ENCODE measurements around the gene CAPN10. TPM values are rescaled to one million over a fixed set of nuclear protein-coding genes. Genes with fewer than 3 reads are reported as not detected.

Gene CAPN10
- total RNA-seq, 1 donor from 2014 or later = 24.9 TPM

- Mint-ChIP-seq H3K4me3 (ENCODE audit: unreplicated experiment) (peak overlapping the region; percentile 97), H3K4me1 (ENCODE audit: low read depth, unreplicated experiment) (peaks cover 45% of the 10 kb centered on the region), H3K9me3 (ENCODE audit: unreplicated experiment) (no peaks in the 10 kb centered on the region), H3K27ac (ENCODE audit: unreplicated experiment) (peak overlapping the region; percentile 66), H3K27me3 (ENCODE audit: low read depth, unreplicated experiment) (no peaks in the 10 kb centered on the region), H3K36me3 (ENCODE audit: low read depth, unreplicated experiment) (peaks cover 5% of the 10 kb centered on the region)
- FAIRE-seq = no peak
- H3K79me2 ChIP-seq (ENCODE audit: insufficient read depth, low read length) = peaks cover 71% of the 10 kb centered on the region
- no peak overlapping the region for H2AFZ ChIP-seq (ENCODE audit: low read depth, low read length)
- H3K9me3 ChIP-seq (ENCODE audit: insufficient read depth, low read depth, low read length) = no peaks in the 10 kb centered on the region
- H3K27me3 ChIP-seq (ENCODE audit: insufficient read depth, low read length) = no peaks in the 10 kb centered on the region
- peak overlapping the region; percentile 98 for H3K4me2 ChIP-seq (ENCODE audit: low read length)
- TF ChIP-seq, protein P1, sequence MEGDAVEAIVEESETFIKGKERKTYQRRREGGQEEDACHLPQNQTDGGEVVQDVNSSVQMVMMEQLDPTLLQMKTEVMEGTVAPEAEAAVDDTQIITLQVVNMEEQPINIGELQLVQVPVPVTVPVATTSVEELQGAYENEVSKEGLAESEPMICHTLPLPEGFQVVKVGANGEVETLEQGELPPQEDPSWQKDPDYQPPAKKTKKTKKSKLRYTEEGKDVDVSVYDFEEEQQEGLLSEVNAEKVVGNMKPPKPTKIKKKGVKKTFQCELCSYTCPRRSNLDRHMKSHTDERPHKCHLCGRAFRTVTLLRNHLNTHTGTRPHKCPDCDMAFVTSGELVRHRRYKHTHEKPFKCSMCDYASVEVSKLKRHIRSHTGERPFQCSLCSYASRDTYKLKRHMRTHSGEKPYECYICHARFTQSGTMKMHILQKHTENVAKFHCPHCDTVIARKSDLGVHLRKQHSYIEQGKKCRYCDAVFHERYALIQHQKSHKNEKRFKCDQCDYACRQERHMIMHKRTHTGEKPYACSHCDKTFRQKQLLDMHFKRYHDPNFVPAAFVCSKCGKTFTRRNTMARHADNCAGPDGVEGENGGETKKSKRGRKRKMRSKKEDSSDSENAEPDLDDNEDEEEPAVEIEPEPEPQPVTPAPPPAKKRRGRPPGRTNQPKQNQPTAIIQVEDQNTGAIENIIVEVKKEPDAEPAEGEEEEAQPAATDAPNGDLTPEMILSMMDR (IDR thresholded peaks at IDR 0.05; ENCODE audit: insufficient read depth, low read depth, low read length) = no peak
- TF ChIP-seq EZH2 (IDR thresholded peaks at IDR 0.05; ENCODE audit: insufficient read depth, low read length) = no peak
- no peak for DNase-seq (ENCODE audit: low read depth)
- peaks cover 39% of the 10 kb centered on the region for H3K4me1 ChIP-seq (ENCODE audit: insufficient read depth, low read length)
- peak overlapping the region; percentile 96 for H3K9ac ChIP-seq (ENCODE audit: low read length)
- no peaks in the 10 kb centered on the region for H3K36me3 ChIP-seq (ENCODE audit: insufficient read depth, low read length)
- H3K4me3 ChIP-seq (ENCODE audit: insufficient read depth, low read depth, low read length) = no peak overlapping the region
- H3K27ac ChIP-seq (ENCODE audit: low read depth, low read length) = no peak overlapping the region
- H4K20me1 ChIP-seq (ENCODE audit: insufficient read depth, low read length) = peaks cover 75% of the 10 kb centered on the region
These were observed 2.0 kb upstream of the CAPN10 start for GRCh38 chr2:240584486-240585031.

DNA sequence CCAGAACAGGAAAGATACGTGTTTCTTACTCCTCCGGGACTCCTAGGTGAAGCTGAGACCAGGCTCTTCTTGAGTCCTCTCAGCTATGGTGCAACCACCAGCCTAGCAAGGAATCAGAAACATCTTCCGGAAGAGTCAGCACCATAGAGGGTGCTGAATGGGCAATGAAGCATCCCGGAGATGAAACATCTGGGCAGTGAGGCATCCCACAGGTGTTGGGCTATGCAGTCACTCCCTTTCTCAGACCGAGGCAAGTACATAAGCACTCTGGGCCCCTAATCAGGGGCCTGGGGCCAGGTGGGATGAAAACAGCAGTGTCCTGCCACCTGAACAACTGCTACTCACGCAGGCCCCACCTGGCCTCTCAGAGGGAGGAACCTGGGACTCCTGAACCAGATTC lies 1.4 kb upstream of the CAPN10 start:
- no peaks in the 10 kb centered on the region for H3K9me3 Mint-ChIP-seq (ENCODE audit: unreplicated experiment)
- no peak for TF ChIP-seq EZH2 (IDR thresholded peaks at IDR 0.05; ENCODE audit: insufficient read depth, low read length)
- TF ChIP-seq, protein P1 (IDR thresholded peaks at IDR 0.05; ENCODE audit: insufficient read depth, low read depth, low read length) = no peak
- H3K36me3 ChIP-seq (ENCODE audit: insufficient read depth, low read length) = no peaks in the 10 kb centered on the region
- no peak overlapping the region for H2AFZ ChIP-seq (ENCODE audit: low read depth, low read length)
- FAIRE-seq (no peak), DNase-seq (ENCODE audit: low read depth) (no peak)
- peaks cover 39% of the 10 kb centered on the region for H3K4me1 Mint-ChIP-seq (ENCODE audit: low read depth, unreplicated experiment)
- no peak overlapping the region for H3K27ac ChIP-seq (ENCODE audit: low read depth, low read length)
- H3K36me3 Mint-ChIP-seq (ENCODE audit: low read depth, unreplicated experiment) = peaks cover 3% of the 10 kb centered on the region
- no peak overlapping the region for H3K27ac Mint-ChIP-seq (ENCODE audit: unreplicated experiment)
- no peaks in the 10 kb centered on the region for H3K9me3 ChIP-seq (ENCODE audit: insufficient read depth, low read depth, low read length)
- peaks cover 75% of the 10 kb centered on the region for H4K20me1 ChIP-seq (ENCODE audit: insufficient read depth, low read length)
- peaks cover 75% of the 10 kb centered on the region for H3K79me2 ChIP-seq (ENCODE audit: insufficient read depth, low read length)
- H3K4me1 ChIP-seq (ENCODE audit: insufficient read depth, low read length) = peaks cover 34% of the 10 kb centered on the region
- H3K4me2 ChIP-seq (ENCODE audit: low read length) = peak overlapping the region; percentile 98
- H3K27me3 Mint-ChIP-seq (ENCODE audit: low read depth, unreplicated experiment) = no peaks in the 10 kb centered on the region
- H3K27me3 ChIP-seq (ENCODE audit: insufficient read depth, low read length) = no peaks in the 10 kb centered on the region
- peak overlapping the region; percentile 96 for H3K9ac ChIP-seq (ENCODE audit: low read length)
- peak overlapping the region; percentile 97 for H3K4me3 ChIP-seq (ENCODE audit: insufficient read depth, low read depth, low read length)
- peak overlapping the region; percentile 97 for H3K4me3 Mint-ChIP-seq (ENCODE audit: unreplicated experiment)

- Mint-ChIP-seq H3K36me3 (ENCODE audit: low read depth, unreplicated experiment) (peaks cover 3% of the 10 kb centered on the region), H3K9me3 (ENCODE audit: unreplicated experiment) (no peaks in the 10 kb centered on the region), H3K27ac (ENCODE audit: unreplicated experiment) (peak overlapping the region; percentile 74), H3K4me1 (ENCODE audit: low read depth, unreplicated experiment) (peaks cover 34% of the 10 kb centered on the region), H3K27me3 (ENCODE audit: low read depth, unreplicated experiment) (no peaks in the 10 kb centered on the region), H3K4me3 (ENCODE audit: unreplicated experiment) (peak overlapping the region; percentile 97)
- H3K27me3 ChIP-seq (ENCODE audit: insufficient read depth, low read length) = no peaks in the 10 kb centered on the region
- H3K4me1 ChIP-seq (ENCODE audit: insufficient read depth, low read length) = peaks cover 31% of the 10 kb centered on the region
- FAIRE-seq = no peak
- peaks cover 75% of the 10 kb centered on the region for H4K20me1 ChIP-seq (ENCODE audit: insufficient read depth, low read length)
- H3K4me2 ChIP-seq (ENCODE audit: low read length) = peak overlapping the region; percentile 98
- H3K9me3 ChIP-seq (ENCODE audit: insufficient read depth, low read depth, low read length) = no peaks in the 10 kb centered on the region
- H3K9ac ChIP-seq (ENCODE audit: low read length) = peak overlapping the region; percentile 96
- H3K36me3 ChIP-seq (ENCODE audit: insufficient read depth, low read length) = no peaks in the 10 kb centered on the region
- H3K4me3 ChIP-seq (ENCODE audit: insufficient read depth, low read depth, low read length) = peak overlapping the region; percentile 97
- no peak for TF ChIP-seq EZH2 (IDR thresholded peaks at IDR 0.05; ENCODE audit: insufficient read depth, low read length)
- TF ChIP-seq, protein P1 (IDR thresholded peaks at IDR 0.05; ENCODE audit: insufficient read depth, low read depth, low read length) = no peak
- DNase-seq (ENCODE audit: low read depth) = no peak
- peak overlapping the region; percentile 88 for H3K27ac ChIP-seq (ENCODE audit: low read depth, low read length)
- peak overlapping the region; percentile 89 for H2AFZ ChIP-seq (ENCODE audit: low read depth, low read length)
- peaks cover 82% of the 10 kb centered on the region for H3K79me2 ChIP-seq (ENCODE audit: insufficient read depth, low read length)
These were observed 795 bp upstream of the CAPN10 start for GRCh38 chr2:240585681-240586197.
